ENCODE results near the gene LRPAP1.
"Not testable (repeated sequence)": the region's sequence is repeated elsewhere in the genome, so short reads cannot be mapped to it uniquely, and the experiment has no call there.

DNA sequence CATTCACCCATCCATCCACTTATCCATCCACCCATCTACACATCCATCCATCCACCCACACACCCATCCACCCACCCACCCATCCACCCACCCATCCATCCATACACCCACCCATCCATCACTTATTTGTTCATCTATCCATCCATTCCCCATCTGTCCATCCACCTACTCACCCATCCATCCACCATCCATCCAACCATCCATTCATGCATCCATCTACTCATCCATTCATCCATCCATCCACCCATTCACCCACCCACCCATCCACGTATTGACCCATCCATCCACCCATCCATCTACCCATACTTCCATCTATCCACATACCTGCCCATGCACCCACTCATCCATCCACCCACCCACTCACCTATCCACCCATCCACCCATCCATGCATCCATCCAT is 28.2 kb upstream of the LRPAP1 start:
- TF ChIP-seq, protein P1, sequence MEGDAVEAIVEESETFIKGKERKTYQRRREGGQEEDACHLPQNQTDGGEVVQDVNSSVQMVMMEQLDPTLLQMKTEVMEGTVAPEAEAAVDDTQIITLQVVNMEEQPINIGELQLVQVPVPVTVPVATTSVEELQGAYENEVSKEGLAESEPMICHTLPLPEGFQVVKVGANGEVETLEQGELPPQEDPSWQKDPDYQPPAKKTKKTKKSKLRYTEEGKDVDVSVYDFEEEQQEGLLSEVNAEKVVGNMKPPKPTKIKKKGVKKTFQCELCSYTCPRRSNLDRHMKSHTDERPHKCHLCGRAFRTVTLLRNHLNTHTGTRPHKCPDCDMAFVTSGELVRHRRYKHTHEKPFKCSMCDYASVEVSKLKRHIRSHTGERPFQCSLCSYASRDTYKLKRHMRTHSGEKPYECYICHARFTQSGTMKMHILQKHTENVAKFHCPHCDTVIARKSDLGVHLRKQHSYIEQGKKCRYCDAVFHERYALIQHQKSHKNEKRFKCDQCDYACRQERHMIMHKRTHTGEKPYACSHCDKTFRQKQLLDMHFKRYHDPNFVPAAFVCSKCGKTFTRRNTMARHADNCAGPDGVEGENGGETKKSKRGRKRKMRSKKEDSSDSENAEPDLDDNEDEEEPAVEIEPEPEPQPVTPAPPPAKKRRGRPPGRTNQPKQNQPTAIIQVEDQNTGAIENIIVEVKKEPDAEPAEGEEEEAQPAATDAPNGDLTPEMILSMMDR (IDR thresholded peaks at IDR 0.05 in 8 of 11, conservative IDR thresholded peaks at IDR 0.05 in 3 of 11): not testable (repeated sequence)
- not testable (repeated sequence) for TF ChIP-seq POLR2A (IDR thresholded peaks at IDR 0.05)

Measured in spleen (tissue), 7 donors.